Testis (tissue), 2 donors: ENCODE measurements around the gene PPP1R14B.

Source experiments
- CTCF ChIP-seq, 3 experiments: fragments of 450-650 bp in 2 of 3; fragments of 200-600 bp in 1 of 3; sonication (generic) in 1 of 3; IDR thresholded peaks; one replicate each; pipeline ENCODE4 v1.5.1; 2016 to 2019; ENCODE audit warnings: antibody characterized with exemption in 3 of 3, mild to moderate bottlenecking in 2 of 3, moderate library complexity in 1 of 3
- POLR2A ChIP-seq: fragments of 450-650 bp; IDR thresholded peaks from one replicate; pipeline ENCODE4 v1.6.1; 2017; ENCODE audit warnings: antibody characterized with exemption, mild to moderate bottlenecking, moderate library complexity

- TF ChIP-seq CTCF (IDR thresholded peaks at IDR 0.05) (no peak), POLR2A (no peak)
Measured at GRCh38 chr11:64264371-64264852, 17.7 kb upstream of the PPP1R14B start.
